Thoracic aorta (tissue), 2 donors: ENCODE measurements around the gene SNAPC4. TPM values are rescaled to one million over a fixed set of nuclear protein-coding genes. Genes with fewer than 3 reads are reported as not detected.

Experiments
- ATAC-seq: fragments of 150-250 bp; one replicate; pipeline ENCODE4 v1.8.0; 2017; ENCODE audit warnings: low read depth; ENCODE audit not compliant: insufficient number of reproducible peaks, low FRiP score
- DNase-seq: peaks from one replicate; pipeline ENCODE4 v3.0.0-alpha.2; 2020; ENCODE audit warnings: low spot score
- H3K27ac ChIP-seq, 2 donors: fragments of 200-600 bp; sonication (generic); 1 replicate in 1 of 2; 2 replicates in 1 of 2; pipeline ENCODE4 v1.5.1; 2016; ENCODE audit warnings: mild to moderate bottlenecking in 2 of 2, moderate library complexity in 2 of 2
- H3K27me3 ChIP-seq: fragments of 200-600 bp; sonication (generic); replicated peaks from 2 replicates; pipeline ENCODE4 v1.6.0; 2016; ENCODE audit warnings: mild to moderate bottlenecking; ENCODE audit not compliant: insufficient read depth
- H3K36me3 ChIP-seq: fragments of 200-600 bp; sonication (generic); one replicate; pipeline ENCODE4 v1.5.1; 2016
- H3K4me1 ChIP-seq, 2 donors: fragments of 200-600 bp; sonication (generic); 1 replicate in 1 of 2; 2 replicates in 1 of 2; pipeline versions ENCODE4 v1.5.1 to v1.6.0; 2016; ENCODE audit warnings: low read depth in 2 of 2, mild to moderate bottlenecking in 1 of 2; ENCODE audit not compliant: control insufficient read depth in 1 of 2
- H3K4me3 ChIP-seq: fragments of 200-600 bp; sonication (generic); 2 replicates; pipeline ENCODE4 v1.5.1; 2016; ENCODE audit warnings: mild to moderate bottlenecking
- H3K9me3 ChIP-seq: fragments of 200-600 bp; sonication (generic); 2 replicates; pipeline ENCODE4 v1.5.1; 2016
- total RNA-seq, 2 donors: library from RNA; depleted of rRNA; stranded (reverse); fragments of >200 nt; gene quantifications; one replicate each; pipeline versions ENCODE4 v1.1.0 to v1.2.3, GENCODE V29; 2016
- TF ChIP-seq, protein P1 (sequence below): fragments of 200-600 bp; sonication (generic); IDR thresholded peaks from one replicate; pipeline ENCODE4 v1.5.1; 2019; ENCODE audit warnings: antibody characterized with exemption

Gene SNAPC4
- total RNA-seq, 2 donors from 2014 or later = 8.0 to 8.5 TPM

DNA sequence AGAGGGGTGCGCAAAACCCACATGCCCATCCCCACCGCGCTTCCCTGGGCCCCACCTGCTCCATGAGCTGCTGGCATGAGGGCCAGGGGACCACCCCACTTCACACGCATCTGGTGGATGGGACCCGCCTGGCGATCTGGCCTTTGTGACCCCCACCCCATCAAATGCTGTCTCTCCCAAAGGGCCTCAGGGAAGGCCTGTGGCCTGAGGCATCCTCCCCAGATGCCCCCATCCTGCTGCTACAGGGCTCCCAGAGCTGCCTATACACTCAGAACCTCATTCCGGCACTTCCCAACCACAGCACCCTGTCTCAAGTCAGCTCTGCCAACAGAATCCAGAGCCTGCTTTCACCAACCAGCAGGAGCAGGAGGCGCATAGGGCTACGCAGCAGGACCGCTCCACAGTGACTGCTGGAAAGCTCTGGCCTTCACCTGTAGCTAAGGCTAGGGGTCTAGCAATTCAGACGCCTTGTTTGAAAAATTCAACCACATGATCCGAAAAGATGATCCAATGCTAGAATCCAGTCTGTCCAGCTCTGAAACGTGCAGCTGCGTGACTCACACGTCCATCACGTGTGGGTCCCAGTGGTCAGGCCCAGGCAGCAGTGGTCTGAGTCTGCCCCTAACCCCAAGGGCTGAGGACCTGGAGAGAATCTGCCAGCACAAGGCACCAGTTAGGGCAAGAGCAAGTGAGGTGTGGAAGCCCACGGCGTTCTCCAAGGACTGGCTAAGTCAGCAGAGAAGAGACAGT, 1.4 kb upstream of the SNAPC4 start:
- TF ChIP-seq, protein P1, sequence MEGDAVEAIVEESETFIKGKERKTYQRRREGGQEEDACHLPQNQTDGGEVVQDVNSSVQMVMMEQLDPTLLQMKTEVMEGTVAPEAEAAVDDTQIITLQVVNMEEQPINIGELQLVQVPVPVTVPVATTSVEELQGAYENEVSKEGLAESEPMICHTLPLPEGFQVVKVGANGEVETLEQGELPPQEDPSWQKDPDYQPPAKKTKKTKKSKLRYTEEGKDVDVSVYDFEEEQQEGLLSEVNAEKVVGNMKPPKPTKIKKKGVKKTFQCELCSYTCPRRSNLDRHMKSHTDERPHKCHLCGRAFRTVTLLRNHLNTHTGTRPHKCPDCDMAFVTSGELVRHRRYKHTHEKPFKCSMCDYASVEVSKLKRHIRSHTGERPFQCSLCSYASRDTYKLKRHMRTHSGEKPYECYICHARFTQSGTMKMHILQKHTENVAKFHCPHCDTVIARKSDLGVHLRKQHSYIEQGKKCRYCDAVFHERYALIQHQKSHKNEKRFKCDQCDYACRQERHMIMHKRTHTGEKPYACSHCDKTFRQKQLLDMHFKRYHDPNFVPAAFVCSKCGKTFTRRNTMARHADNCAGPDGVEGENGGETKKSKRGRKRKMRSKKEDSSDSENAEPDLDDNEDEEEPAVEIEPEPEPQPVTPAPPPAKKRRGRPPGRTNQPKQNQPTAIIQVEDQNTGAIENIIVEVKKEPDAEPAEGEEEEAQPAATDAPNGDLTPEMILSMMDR = no peak
- Histone ChIP-seq H3K27me3 (no peaks in the 10 kb centered on the region), H3K36me3 (peaks cover 19% of the 10 kb centered on the region), H3K9me3 (no peaks in the 10 kb centered on the region), H3K4me1 (peaks cover 13 to 22% of the 10 kb centered on the region in 2 donors), H3K4me3 (no peak overlapping the region), H3K27ac (no peak overlapping the region)
- no peak for ATAC-seq
- no peak for DNase-seq

DNA sequence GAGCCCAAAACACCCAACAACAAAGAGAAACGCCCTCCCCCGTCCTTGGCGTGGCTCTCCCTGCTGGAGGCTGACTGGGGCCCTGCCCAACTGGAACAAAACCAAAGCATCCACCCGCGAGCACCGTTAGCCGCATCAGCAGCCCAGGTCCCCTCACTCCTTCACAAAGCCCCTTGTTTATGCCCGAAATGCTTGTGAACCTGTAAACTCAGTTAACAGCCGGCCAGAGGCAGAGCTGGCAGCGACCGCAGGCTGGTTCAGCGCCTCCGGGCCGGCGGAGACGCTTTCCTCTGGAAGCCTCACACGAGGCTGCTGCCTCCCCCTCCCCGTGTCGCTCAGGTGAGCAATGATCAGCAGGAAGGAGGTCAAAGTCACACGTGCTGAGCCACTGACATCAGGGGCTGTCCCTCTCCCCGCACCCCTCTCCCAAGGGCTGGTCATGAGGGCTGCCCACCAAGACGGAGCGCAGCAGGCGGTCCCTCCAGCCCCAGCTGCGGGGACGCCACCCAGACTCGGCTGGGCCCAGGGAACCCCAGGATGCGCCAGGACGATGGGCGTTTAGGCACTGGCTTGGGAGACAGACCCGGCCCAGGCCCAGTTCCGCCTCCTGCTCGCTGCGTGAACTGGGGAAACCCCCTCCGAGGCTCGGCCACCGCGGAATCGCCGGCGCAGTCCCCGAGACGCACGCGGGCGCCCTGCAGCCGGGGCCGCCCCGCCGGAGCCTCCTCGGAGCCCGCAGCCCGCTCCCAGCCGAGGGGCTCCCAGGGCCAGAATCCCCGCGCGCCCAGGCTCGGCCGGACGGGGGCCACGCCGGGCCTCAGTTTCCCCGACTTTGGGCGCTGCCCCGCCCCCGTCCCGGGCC, 563 bp downstream of the SNAPC4 start:
- Histone ChIP-seq H3K27me3 (no peaks in the 10 kb centered on the region), H3K4me1 (peaks cover 13 to 22% of the 10 kb centered on the region in 2 donors), H3K36me3 (peaks cover 28% of the 10 kb centered on the region), H3K9me3 (no peaks in the 10 kb centered on the region), H3K4me3 (peak overlapping the region; percentile 90), H3K27ac (no peak overlapping the region)
- ATAC-seq = no peak
- TF ChIP-seq, protein P1 = no peak
- no peak for DNase-seq

DNA sequence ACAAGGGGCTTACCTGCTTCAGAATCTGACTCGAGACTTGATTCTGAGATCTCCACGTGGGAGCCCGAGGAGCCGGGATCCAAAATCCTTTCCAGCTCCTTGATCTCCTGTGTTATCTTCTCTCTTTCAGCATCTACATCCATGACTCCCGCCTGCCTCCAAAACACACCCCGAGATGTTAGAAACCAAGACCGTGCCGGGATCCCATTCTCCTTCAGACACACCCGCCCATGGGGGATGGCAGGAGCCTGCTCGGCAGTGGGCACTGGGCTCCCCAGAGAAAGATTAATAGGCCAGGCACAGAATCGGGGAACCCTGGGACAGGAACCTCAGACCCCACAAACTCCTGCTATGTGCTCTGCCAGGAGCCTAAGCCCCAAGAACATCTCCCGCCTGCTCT, 1.7 kb downstream of the SNAPC4 start:
- H3K9me3 ChIP-seq = no peaks in the 10 kb centered on the region
- H3K27ac ChIP-seq = no peak overlapping the region
- no peaks in the 10 kb centered on the region for H3K27me3 ChIP-seq
- peaks cover 36% of the 10 kb centered on the region for H3K36me3 ChIP-seq
- no peak overlapping the region for H3K4me3 ChIP-seq
- no peak for ATAC-seq
- DNase-seq = no peak
- H3K4me1 ChIP-seq = peaks cover 13 to 22% of the 10 kb centered on the region in 2 donors
- TF ChIP-seq, protein P1 = no peak

DNA sequence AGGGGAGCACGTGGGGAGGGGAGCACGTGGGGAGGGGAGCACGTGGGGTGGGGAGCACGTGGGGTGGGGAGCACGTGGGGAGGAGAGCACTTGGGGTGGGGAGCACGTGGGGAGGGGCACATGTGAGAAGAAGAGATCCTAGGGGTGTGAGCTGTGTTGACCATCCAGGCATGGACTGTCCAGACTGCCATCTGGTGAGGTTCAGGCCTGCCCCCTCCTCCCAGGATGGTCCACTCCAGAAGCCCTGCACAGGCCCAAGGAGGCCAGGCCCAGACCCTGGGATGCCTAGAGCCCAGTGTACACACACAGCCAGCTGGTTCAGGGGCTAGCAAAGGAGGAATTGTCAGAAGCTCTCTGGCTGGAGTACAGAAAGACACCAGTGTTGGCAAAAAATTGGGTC, 2.3 kb downstream of the SNAPC4 start:
- no peak overlapping the region for H3K27ac ChIP-seq
- ATAC-seq = no peak
- peaks cover 13 to 22% of the 10 kb centered on the region in 2 donors for H3K4me1 ChIP-seq
- DNase-seq = no peak
- H3K9me3 ChIP-seq = no peaks in the 10 kb centered on the region
- TF ChIP-seq, protein P1 = no peak
- peaks cover 36% of the 10 kb centered on the region for H3K36me3 ChIP-seq
- no peaks in the 10 kb centered on the region for H3K27me3 ChIP-seq
- no peak overlapping the region for H3K4me3 ChIP-seq

DNA sequence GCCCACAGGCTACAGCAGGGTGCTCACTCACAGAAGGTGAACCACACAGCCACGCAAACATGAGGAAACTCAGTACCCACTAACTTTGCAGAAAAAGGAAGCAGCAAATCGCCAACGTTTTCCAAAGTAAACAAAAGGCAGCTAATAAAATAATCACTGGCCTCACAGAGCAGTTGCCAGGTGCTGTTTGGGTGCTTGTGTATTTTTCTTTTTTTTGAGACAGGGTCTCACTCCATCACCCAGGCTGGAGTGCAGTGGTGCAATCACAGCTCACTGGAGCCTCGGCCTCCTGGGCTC, 3.8 kb downstream of the SNAPC4 start:
- DNase-seq (no peak), ATAC-seq (no peak)
- Histone ChIP-seq H3K4me3 (no peak overlapping the region), H3K27me3 (no peaks in the 10 kb centered on the region), H3K36me3 (peaks cover 46% of the 10 kb centered on the region), H3K4me1 (peaks cover 13 to 22% of the 10 kb centered on the region in 2 donors), H3K27ac (no peak overlapping the region), H3K9me3 (no peaks in the 10 kb centered on the region)
- TF ChIP-seq, protein P1 = no peak
